ENCODE data around the gene ECSIT. TPM values are rescaled to one million over a fixed set of nuclear protein-coding genes. Genes with fewer than 3 reads are reported as not detected.

Gene ECSIT
- total RNA-seq, 6 experiments from 2014 or later: 25.0 to 45.5 (median 37.7) TPM

DNA sequence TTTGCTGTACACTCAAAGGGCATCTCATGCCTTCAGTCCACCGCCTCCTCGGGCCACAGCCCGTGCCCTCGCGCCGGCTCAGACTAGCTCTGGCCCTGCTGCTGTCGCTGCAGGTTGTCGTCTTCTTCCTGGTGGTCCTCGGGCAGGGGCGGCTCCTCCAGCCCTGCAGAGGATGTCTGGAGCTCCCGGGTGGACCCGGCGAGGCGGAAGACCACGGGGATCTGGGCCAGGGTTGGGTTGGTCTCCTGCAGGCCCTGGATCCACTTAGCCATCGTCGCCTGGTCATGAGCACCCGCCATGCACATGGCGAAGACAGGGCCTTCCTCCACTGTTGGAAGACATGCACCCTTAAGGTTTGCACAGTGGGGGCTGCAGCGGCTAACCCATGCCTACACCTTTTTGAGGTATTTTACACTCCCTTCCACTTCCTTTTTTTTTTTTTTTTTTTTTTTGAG, 22.8 kb downstream of the ECSIT start:
- intact Hi-C loops (cut with DNase I): no loop called here
- 80% methylated on average over 1 of the region's 20 CpGs for WGBS (ENCODE audit: insufficient coverage, low coverage, low lambda C conversion rate, missing lambda C conversion rate)
- Histone ChIP-seq H3K27ac (peak overlapping the region; percentile 74 to 88 (median 81)), H3K27me3 (no peaks in the 10 kb centered on the region), H3K9me3 (no peaks in the 10 kb centered on the region), H3K4me1 (peaks cover 0 to 11% (median 0%) of the 10 kb centered on the region in 4 donors), H3K4me3 (peak overlapping the region; percentile 73 to 89 (median 86)), H3K36me3 (peaks cover 0 to under 1% (median 0%) of the 10 kb centered on the region in 4 donors)
- ATAC-seq (peak; percentile 41 to 53 (median 49)), DNase-seq (peak in 2 of 3 donors; percentile 56 to 67)
- TF ChIP-seq, protein P1, sequence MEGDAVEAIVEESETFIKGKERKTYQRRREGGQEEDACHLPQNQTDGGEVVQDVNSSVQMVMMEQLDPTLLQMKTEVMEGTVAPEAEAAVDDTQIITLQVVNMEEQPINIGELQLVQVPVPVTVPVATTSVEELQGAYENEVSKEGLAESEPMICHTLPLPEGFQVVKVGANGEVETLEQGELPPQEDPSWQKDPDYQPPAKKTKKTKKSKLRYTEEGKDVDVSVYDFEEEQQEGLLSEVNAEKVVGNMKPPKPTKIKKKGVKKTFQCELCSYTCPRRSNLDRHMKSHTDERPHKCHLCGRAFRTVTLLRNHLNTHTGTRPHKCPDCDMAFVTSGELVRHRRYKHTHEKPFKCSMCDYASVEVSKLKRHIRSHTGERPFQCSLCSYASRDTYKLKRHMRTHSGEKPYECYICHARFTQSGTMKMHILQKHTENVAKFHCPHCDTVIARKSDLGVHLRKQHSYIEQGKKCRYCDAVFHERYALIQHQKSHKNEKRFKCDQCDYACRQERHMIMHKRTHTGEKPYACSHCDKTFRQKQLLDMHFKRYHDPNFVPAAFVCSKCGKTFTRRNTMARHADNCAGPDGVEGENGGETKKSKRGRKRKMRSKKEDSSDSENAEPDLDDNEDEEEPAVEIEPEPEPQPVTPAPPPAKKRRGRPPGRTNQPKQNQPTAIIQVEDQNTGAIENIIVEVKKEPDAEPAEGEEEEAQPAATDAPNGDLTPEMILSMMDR (IDR thresholded peaks at IDR 0.05): no peak
- TF ChIP-seq POLR2A (IDR thresholded peaks at IDR 0.05): no peak

DNA sequence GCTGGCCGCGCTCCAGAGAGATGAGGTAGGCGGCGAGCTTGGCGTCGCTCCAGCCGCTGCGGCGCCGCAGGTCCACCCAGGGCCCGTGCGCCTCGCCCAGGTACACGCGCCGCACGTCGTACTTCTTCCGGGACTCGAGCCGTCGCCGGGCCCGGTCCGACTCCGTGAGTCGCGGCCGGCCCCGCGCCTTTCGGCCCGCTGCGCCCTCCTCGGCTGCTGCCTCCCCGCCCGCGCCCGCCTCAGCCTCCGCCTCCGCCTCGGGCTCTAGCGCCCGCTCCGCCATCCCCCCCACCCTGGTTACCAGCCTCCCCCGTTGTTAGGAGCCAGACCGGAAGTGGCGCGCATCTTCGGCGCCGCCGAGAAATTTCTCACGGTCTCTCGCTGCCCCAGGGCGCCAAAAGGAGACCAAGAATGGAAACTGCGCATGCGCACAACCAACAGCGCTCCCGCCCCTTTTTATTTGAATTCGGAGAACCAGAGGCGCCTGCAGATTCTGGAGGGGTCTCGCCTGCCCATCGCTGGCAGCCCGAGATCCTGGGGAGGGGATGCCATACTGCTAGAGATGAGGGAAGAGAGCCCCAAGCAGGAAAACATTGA, 23.3 kb downstream of the ECSIT start, which contains the start of gene ZNF653:
ZNF653 (minus strand) TSS at position 336 of the 597 bp plus-strand sequence; CDS start at position 283, 53 bp downstream.
- peaks cover 0 to 11% (median 0%) of the 10 kb centered on the region in 4 donors for H3K4me1 ChIP-seq
- peak within 1 kb of the TSS; percentile 73 to 89 (median 86) for H3K4me3 ChIP-seq
- TF ChIP-seq, protein P1 (IDR thresholded peaks at IDR 0.05): no peak
- peak; percentile 65 for TF ChIP-seq POLR2A (IDR thresholded peaks at IDR 0.05)
- ATAC-seq (peak; percentile 68 to 82 (median 74)), DNase-seq (peak; percentile 92 to 95 (median 95))
- peak within 1 kb of the TSS; percentile 74 to 88 (median 81) for H3K27ac ChIP-seq
- no peaks in the 10 kb centered on the region for H3K27me3 ChIP-seq
- WGBS (ENCODE audit: insufficient coverage, low coverage, low lambda C conversion rate, missing lambda C conversion rate): 0% methylated on average over 22 of the region's 65 CpGs
- H3K36me3 ChIP-seq: no peaks in the 10 kb centered on the region
- H3K9me3 ChIP-seq: no peaks in the 10 kb centered on the region
- intact Hi-C loops (cut with DNase I): no loop called here

DNA sequence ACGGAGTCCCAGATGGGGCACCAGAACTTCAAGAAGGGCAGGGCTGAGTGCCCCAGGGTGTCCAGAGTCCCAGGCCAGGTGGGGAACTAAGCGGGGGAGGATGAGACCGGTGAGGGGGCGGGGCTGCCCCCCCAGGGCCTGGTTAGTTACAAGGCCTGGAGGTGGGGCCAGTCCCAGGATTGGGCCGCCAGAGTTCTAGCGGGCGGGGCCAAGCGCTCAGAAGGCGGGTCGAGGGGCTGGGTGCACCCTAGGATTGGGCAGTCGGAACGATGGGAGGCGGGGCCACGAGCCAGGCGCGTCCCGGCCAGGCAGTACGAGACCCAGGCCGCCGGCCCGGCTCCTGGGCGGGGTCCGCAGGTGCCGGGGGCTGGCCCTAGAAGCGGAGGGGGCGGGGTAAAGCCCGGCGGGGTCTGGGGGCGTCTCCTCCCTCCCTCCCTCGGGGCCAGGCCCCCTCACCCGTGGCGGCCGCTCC, 23.9 kb downstream of the ECSIT start:
- ATAC-seq: peak; percentile 92 to 98 (median 94)
- H3K36me3 ChIP-seq: no peaks in the 10 kb centered on the region
- TF ChIP-seq POLR2A (IDR thresholded peaks at IDR 0.05): no peak
- TF ChIP-seq, protein P1 (IDR thresholded peaks at IDR 0.05): no peak
- H3K27ac ChIP-seq: peak overlapping the region; percentile 74 to 88 (median 81)
- 13% methylated on average over 2 of the region's 33 CpGs for WGBS (ENCODE audit: insufficient coverage, low coverage, low lambda C conversion rate, missing lambda C conversion rate)
- H3K27me3 ChIP-seq: no peaks in the 10 kb centered on the region
- H3K9me3 ChIP-seq: no peaks in the 10 kb centered on the region
- peak overlapping the region; percentile 73 to 89 (median 86) for H3K4me3 ChIP-seq
- peak; percentile 99 for DNase-seq
- H3K4me1 ChIP-seq: peaks cover 0 to 11% (median 0%) of the 10 kb centered on the region in 4 donors
- intact Hi-C loops (cut with DNase I): no loop called here

DNA sequence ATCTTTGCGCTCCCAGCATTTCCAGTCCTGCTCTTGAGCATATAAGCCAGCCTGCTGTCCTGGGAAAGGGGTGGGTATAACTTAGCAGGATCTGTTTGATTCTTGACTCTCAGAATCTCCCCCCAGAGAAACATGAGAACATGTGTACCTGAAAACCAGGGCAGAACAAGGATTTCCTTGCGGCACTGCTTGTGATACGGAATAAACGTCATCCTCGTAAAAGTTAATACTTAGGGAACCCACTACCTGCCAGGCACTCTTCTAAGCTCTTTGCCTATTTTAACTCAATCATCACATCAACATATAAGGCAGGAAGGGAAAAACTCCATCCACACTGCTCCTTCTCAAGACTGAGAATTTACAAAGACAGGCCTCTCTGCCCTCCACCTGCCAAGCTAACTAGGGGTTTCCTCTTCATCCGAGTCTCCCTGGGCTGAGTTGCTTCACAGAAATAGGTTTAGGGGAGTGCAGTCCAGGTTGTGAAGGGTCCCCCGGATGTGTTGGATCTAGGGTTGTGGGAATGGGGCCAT, 24.4 kb downstream of the ECSIT start:
- TF ChIP-seq, protein P1 (IDR thresholded peaks at IDR 0.05): no peak
- no peak for TF ChIP-seq POLR2A (IDR thresholded peaks at IDR 0.05)
- WGBS (ENCODE audit: insufficient coverage, low coverage, low lambda C conversion rate, missing lambda C conversion rate): 45% methylated on average over 6 of the region's 7 CpGs
- Histone ChIP-seq H3K27ac (no peak overlapping the region), H3K4me3 (peak overlapping the region; percentile 73 to 89 (median 86)), H3K4me1 (peaks cover 0 to 11% (median 0%) of the 10 kb centered on the region in 4 donors), H3K36me3 (no peaks in the 10 kb centered on the region), H3K27me3 (no peaks in the 10 kb centered on the region), H3K9me3 (no peaks in the 10 kb centered on the region)
- DNase-seq (no peak), ATAC-seq (no peak)
- intact Hi-C loops (cut with DNase I): no loop called here
